GM12874 (cell line): ENCODE measurements around the gene SERPINB2.

Experiments
- CTCF ChIP-seq: IDR thresholded peaks from 2 replicates; pipeline ENCODE4 v1.5.1; 2011; ENCODE audit warnings: low read depth, mild to moderate bottlenecking, control low read depth, low read length, moderate library complexity; ENCODE audit not compliant: insufficient read depth

Gene SERPINB2

DNA sequence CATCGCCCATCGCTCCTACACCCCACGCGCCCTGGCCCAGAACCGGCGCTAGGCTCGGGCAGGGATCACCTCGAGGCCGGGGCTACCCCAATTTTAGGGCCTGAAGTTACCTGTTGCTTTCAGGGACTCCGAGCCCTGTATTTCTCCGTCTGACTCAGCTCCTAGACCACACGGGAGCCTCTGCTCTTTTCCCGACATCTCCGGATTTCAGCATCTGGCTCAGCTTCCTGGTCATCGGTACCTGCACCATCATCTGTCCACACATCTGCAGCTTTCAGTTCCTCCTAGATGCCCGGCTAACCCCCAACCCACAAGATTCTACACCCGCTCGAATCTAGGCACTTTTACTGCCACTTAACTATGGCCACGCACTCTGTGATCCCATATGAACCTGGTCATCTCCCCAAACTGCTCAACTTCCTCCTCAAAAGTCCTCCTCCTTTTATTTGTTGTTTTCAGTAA is 49.5 kb downstream of the SERPINB2 start:
- no peak for TF ChIP-seq CTCF

GRCh38 chr18:63940008-63940407 is 52.5 kb downstream of the SERPINB2 start:
- no peak for TF ChIP-seq CTCF

DNA sequence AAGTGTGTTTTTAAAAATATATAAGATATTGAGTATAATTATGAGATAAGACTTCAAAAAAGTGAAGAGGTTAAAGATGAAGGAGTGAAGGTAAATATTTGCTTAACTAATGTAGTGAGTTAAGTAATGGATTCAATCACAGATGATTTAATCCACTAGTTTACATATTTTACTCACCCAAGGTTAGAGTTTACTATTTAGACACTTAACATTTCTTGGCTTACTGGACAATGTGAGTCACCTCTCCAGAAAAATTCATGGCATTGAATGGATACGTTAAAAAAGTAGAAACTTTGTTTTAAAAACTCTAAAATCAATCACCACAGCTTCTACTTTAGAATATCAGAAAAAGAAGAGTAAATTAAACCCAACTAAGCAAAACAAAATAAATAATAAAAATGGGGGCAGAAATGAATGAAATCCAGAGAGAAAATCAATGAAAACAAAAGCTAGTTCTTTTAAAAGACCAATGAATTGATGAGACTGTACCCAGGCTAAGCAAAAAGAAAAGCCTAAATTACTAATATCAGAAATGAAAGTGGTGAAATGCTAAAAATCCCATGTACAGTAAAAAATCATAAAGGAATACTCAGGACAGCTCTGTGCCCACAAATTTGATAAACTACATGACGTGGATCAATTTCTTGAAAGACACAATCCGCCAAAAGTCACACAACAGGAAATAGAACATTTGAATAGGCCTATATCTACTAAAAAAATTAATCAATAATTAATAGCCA is 59.7 kb downstream of the SERPINB2 start:
- TF ChIP-seq CTCF: no peak

DNA sequence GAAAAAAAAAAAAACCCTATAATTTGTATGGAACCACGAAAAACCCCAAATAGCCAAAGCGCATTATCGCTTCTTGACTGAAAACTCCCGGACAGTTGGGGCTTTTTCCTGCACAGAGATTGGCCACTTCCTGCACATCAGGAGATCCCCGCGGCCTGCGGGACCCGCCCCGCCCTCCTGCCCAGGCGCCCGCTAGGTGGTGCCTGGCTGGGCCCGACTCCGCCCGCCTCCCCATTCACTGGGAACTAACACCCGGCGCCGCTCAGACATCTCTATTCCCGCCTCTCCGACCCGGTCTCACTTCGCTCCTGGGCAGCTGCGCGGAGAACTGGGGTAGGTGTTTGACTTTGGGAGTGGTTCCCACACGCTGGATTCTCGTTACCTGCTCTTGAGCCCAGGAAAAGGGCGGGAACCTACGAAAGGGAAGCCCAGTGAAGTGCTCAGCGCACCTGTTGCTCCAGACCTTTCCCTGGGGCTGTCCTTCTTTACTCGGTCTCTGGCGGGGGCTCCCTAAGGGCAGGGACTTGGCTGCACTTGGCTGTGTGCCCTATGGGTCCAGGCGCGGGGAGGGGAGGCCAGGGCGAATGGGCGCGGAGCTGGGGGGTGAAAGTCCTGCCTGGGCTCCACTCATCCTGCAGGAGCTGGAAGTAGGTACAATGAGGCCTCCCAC is 61.7 kb downstream of the SERPINB2 start, which contains the start of gene HMSD:
Gene HMSD (plus strand): TSS at position 234 of the 670 bp plus-strand sequence. CDS start 4,155 bp downstream, outside the sequence.
- peak; percentile 68 for TF ChIP-seq CTCF

GRCh38 chr18:63951302-63951705 is 63.8 kb downstream of the SERPINB2 start:
- peak; percentile 29; the same call in 1 of the 2 replicates for TF ChIP-seq CTCF
